Measurements from ENCODE around the gene IQGAP1. TPM values are rescaled to one million over a fixed set of nuclear protein-coding genes. Genes with fewer than 3 reads are reported as not detected.
"Not testable (repeated sequence)": the region's sequence is repeated elsewhere in the genome, so short reads cannot be mapped to it uniquely, and the experiment has no call there.

Gene IQGAP1
- polyA plus RNA-seq, 1 donor (not counting 4 experiments of a cell fraction or from before 2014, with no cell fraction given) = 310 TPM

DNA sequence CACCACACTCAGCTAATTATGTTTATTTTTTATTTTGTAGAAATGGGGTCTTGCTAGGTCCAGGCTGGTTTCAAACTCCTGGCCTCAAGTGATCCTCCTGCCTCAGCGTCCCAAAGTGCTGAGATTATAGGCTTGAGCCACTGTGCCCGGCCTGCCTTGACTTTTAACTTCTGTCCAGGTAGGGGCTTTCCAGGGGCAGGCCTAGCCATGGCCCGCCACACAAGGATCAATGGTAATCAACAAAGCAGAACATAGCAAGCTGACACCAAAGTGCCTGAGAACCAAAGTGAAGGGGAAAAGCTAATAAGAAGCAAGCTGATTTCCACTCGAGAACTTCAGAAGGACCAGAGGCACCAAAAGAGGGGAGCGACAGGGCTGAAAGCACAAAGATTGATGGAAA lies 132.3 kb downstream of the IQGAP1 start:
- no peaks in the 10 kb centered on the region for H3K9me3 ChIP-seq (ENCODE audit: control insufficient read depth, low read depth, low read length)
- no peak overlapping the region for H3K27ac ChIP-seq (ENCODE audit: control insufficient read depth, insufficient read depth, low read length)
- no peaks in the 10 kb centered on the region for H3K36me3 ChIP-seq (ENCODE audit: control insufficient read depth in 2 of 2, extremely low read depth in 1 of 2, insufficient read depth in 2 of 2, low read length in 2 of 2)
- TF ChIP-seq, protein P1, sequence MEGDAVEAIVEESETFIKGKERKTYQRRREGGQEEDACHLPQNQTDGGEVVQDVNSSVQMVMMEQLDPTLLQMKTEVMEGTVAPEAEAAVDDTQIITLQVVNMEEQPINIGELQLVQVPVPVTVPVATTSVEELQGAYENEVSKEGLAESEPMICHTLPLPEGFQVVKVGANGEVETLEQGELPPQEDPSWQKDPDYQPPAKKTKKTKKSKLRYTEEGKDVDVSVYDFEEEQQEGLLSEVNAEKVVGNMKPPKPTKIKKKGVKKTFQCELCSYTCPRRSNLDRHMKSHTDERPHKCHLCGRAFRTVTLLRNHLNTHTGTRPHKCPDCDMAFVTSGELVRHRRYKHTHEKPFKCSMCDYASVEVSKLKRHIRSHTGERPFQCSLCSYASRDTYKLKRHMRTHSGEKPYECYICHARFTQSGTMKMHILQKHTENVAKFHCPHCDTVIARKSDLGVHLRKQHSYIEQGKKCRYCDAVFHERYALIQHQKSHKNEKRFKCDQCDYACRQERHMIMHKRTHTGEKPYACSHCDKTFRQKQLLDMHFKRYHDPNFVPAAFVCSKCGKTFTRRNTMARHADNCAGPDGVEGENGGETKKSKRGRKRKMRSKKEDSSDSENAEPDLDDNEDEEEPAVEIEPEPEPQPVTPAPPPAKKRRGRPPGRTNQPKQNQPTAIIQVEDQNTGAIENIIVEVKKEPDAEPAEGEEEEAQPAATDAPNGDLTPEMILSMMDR (optimal IDR thresholded peaks at IDR 0.05 in 1 of 3, IDR thresholded peaks at IDR 0.05 in 1 of 3, conservative IDR thresholded peaks at IDR 0.05 in 1 of 3; ENCODE audit: extremely low read depth in 1 of 3, insufficient read depth in 2 of 3, low read length in 3 of 3) = no peak
- TF ChIP-seq EZH2 (IDR thresholded peaks at IDR 0.05; ENCODE audit: low read length) = no peak
- H2AFZ ChIP-seq (ENCODE audit: control insufficient read depth, low read length) = no peak overlapping the region
- dilution Hi-C loops (cut with MboI; ENCODE audit: extremely low pct_ligation_motif_present, low sequenced_read_pairs) = no loop called here
- FAIRE-seq (no peak), DNase-seq (ENCODE audit: low read depth, low spot score) (no peak)
- H4K20me1 ChIP-seq (ENCODE audit: control insufficient read depth, extremely low read depth, insufficient read depth, low read length) = no peaks in the 10 kb centered on the region
- no peaks in the 10 kb centered on the region for H3K27me3 ChIP-seq (ENCODE audit: control insufficient read depth, extremely low read depth, insufficient read depth, low read length)
- H3K4me3 ChIP-seq (ENCODE audit: control insufficient read depth in 2 of 3, extremely low read depth in 1 of 3, insufficient read depth in 2 of 3, low read depth in 1 of 3, low read length in 3 of 3) = no peak overlapping the region
- H3K4me2 ChIP-seq (ENCODE audit: control insufficient read depth, extremely low read depth, insufficient read depth, low read depth, low read length) = no peak overlapping the region
- H3K4me1 ChIP-seq (ENCODE audit: control insufficient read depth, extremely low read depth, insufficient read depth, low read length) = peaks cover 7% of the 10 kb centered on the region
- no peak overlapping the region for H3K9ac ChIP-seq (ENCODE audit: control insufficient read depth, extremely low read depth, insufficient read depth, low read length)
- no peaks in the 10 kb centered on the region for H3K9me1 ChIP-seq (ENCODE audit: control insufficient read depth, extremely low read depth, insufficient read depth, low read length)
- H3K79me2 ChIP-seq (ENCODE audit: control insufficient read depth, insufficient read depth, low read length) = no peaks in the 10 kb centered on the region

DNA sequence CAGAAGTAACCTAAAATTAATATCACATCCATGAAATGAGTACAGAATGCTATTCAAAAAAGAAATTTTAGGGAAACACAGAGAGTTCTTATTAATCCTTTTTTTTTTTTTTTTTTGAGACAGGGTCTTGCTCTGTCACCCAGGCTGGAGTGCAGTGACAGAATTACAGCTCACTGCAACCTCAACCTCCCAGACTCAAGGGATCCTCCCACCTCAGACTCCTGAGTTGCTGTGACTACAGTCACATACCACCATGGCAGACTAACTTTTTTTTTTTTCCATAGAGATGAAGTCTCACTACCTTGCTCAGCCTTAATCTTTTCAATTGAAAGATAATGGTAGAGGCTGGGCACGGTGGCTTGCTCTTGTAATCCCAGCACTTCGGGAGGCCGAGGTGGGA lies 135.3 kb downstream of the IQGAP1 start:
- H3K9me3 ChIP-seq (ENCODE audit: control insufficient read depth, low read depth, low read length) = no peaks in the 10 kb centered on the region
- TF ChIP-seq, protein P1 (optimal IDR thresholded peaks at IDR 0.05 in 1 of 3, IDR thresholded peaks at IDR 0.05 in 1 of 3, conservative IDR thresholded peaks at IDR 0.05 in 1 of 3; ENCODE audit: extremely low read depth in 1 of 3, insufficient read depth in 2 of 3, low read length in 3 of 3) = no peak
- no peak for TF ChIP-seq EZH2 (IDR thresholded peaks at IDR 0.05; ENCODE audit: low read length)
- no peaks in the 10 kb centered on the region for H3K36me3 ChIP-seq (ENCODE audit: control insufficient read depth in 2 of 2, extremely low read depth in 1 of 2, insufficient read depth in 2 of 2, low read length in 2 of 2)
- no peak overlapping the region for H3K4me2 ChIP-seq (ENCODE audit: control insufficient read depth, extremely low read depth, insufficient read depth, low read depth, low read length)
- H3K4me1 ChIP-seq (ENCODE audit: control insufficient read depth, extremely low read depth, insufficient read depth, low read length) = peaks cover 7% of the 10 kb centered on the region
- no peaks in the 10 kb centered on the region for H3K9me1 ChIP-seq (ENCODE audit: control insufficient read depth, extremely low read depth, insufficient read depth, low read length)
- H3K27ac ChIP-seq (ENCODE audit: control insufficient read depth, insufficient read depth, low read length) = no peak overlapping the region
- DNase-seq (ENCODE audit: low read depth, low spot score) (no peak), FAIRE-seq (no peak)
- no peaks in the 10 kb centered on the region for H3K27me3 ChIP-seq (ENCODE audit: control insufficient read depth, extremely low read depth, insufficient read depth, low read length)
- no peaks in the 10 kb centered on the region for H4K20me1 ChIP-seq (ENCODE audit: control insufficient read depth, extremely low read depth, insufficient read depth, low read length)
- no peak overlapping the region for H3K4me3 ChIP-seq (ENCODE audit: control insufficient read depth in 2 of 3, extremely low read depth in 1 of 3, insufficient read depth in 2 of 3, low read depth in 1 of 3, low read length in 3 of 3)
- dilution Hi-C loops (cut with MboI; ENCODE audit: extremely low pct_ligation_motif_present, low sequenced_read_pairs) = no loop called here
- H2AFZ ChIP-seq (ENCODE audit: control insufficient read depth, low read length) = no peak overlapping the region
- no peaks in the 10 kb centered on the region for H3K79me2 ChIP-seq (ENCODE audit: control insufficient read depth, insufficient read depth, low read length)
- H3K9ac ChIP-seq (ENCODE audit: control insufficient read depth, extremely low read depth, insufficient read depth, low read length) = no peak overlapping the region

DNA sequence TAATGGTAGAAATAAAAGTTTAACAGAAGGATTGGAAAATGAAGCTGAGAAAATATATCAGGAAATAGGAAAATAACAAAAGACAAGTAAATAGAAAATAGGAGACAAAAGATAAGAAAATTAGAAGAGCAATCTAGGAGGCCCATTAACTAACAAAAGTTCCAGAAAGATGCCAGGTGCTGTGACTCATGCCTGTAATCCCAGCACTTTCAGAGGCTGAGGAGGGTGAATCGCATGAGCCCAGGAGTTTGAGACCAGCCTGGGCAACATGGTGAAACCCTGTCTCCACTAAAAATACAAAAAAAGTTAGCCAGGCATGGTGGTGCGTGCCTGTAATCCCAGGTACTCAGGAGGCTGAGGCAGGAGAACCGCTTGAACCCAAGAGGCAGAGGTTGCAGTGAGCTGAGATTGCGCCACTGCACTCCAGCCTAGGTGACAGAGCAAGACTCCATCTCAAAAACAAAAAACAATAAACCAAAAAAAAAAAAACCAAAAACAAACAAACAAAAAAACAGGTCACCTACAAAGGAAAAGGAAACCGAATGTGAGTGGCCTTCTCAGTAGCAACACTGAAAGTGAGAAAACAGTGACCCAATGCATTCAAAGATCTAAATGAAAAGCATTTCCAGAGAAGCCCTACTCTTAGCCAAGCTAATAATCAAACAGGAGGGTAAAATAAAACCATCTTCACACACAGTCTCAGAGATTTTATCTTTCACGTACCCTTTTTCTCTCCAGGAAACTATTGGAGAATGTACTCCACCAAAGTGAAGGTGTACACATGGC lies 136.2 kb downstream of the IQGAP1 start:
- H3K9me3 ChIP-seq (ENCODE audit: control insufficient read depth, low read depth, low read length); H3K4me1 ChIP-seq (ENCODE audit: control insufficient read depth, extremely low read depth, insufficient read depth, low read length); DNase-seq (ENCODE audit: low read depth, low spot score); H2AFZ ChIP-seq (ENCODE audit: control insufficient read depth, low read length); H3K4me2 ChIP-seq (ENCODE audit: control insufficient read depth, extremely low read depth, insufficient read depth, low read depth, low read length); FAIRE-seq; H3K27me3 ChIP-seq (ENCODE audit: control insufficient read depth, extremely low read depth, insufficient read depth, low read length); dilution Hi-C loops (cut with MboI; ENCODE audit: extremely low pct_ligation_motif_present, low sequenced_read_pairs); H3K9me1 ChIP-seq (ENCODE audit: control insufficient read depth, extremely low read depth, insufficient read depth, low read length); H3K36me3 ChIP-seq (ENCODE audit: control insufficient read depth in 2 of 2, extremely low read depth in 1 of 2, insufficient read depth in 2 of 2, low read length in 2 of 2); H3K9ac ChIP-seq (ENCODE audit: control insufficient read depth, extremely low read depth, insufficient read depth, low read length); H4K20me1 ChIP-seq (ENCODE audit: control insufficient read depth, extremely low read depth, insufficient read depth, low read length); H3K79me2 ChIP-seq (ENCODE audit: control insufficient read depth, insufficient read depth, low read length); H3K4me3 ChIP-seq (ENCODE audit: control insufficient read depth in 2 of 3, extremely low read depth in 1 of 3, insufficient read depth in 2 of 3, low read depth in 1 of 3, low read length in 3 of 3); H3K27ac ChIP-seq (ENCODE audit: control insufficient read depth, insufficient read depth, low read length): not testable (repeated sequence)
